Kidney epithelial cell (primary cell): ENCODE measurements around the gene GATA1. TPM values are rescaled to one million over a fixed set of nuclear protein-coding genes. Genes with fewer than 3 reads are reported as not detected.

Experiments
- DNase-seq: peaks from one replicate; pipeline ENCODE4 v3.0.0-alpha.2; 2010; ENCODE audit warnings: low read depth
- H3K27me3 ChIP-seq: 2 replicates; pipeline ENCODE4 v1.6.0; 2011; ENCODE audit warnings: low read length; ENCODE audit not compliant: control insufficient read depth, insufficient read depth
- H3K36me3 ChIP-seq: 2 replicates; pipeline ENCODE4 v1.5.1; 2011; ENCODE audit warnings: low read length; ENCODE audit not compliant: control insufficient read depth, insufficient read depth
- H3K4me3 ChIP-seq: 2 replicates; pipeline ENCODE4 v1.5.1; 2011; ENCODE audit warnings: low read depth, mild to moderate bottlenecking, control low read depth, low read length
- CTCF ChIP-seq: IDR thresholded peaks from 2 replicates; pipeline ENCODE4 v1.5.1; 2011; ENCODE audit warnings: mild to moderate bottlenecking, moderate library complexity, low read length, control low read depth, inconsistent platforms; ENCODE audit not compliant: insufficient read depth, poor library complexity, severe bottlenecking
- total RNA-seq: library from RNA; depleted of rRNA; stranded (reverse); fragments of >200 nt; gene quantifications from 2 replicates; pipeline ENCODE4 v1.2.3, GENCODE V29; 2015

GATA1 gene
- total RNA-seq, 1 donor from 2014 or later: not detected

GRCh38 chrX:48806081-48806480, 19.7 kb downstream of the GATA1 start:
- no peaks in the 10 kb centered on the region for H3K27me3 ChIP-seq
- no peak for DNase-seq
- TF ChIP-seq CTCF: no peak
- H3K4me3 ChIP-seq: no peak overlapping the region
- H3K36me3 ChIP-seq: no peaks in the 10 kb centered on the region

GRCh38 chrX:48813644-48814043, 27.3 kb downstream of the GATA1 start:
- no peak for TF ChIP-seq CTCF
- DNase-seq: no peak
- Histone ChIP-seq H3K27me3 (no peaks in the 10 kb centered on the region), H3K4me3 (no peak overlapping the region), H3K36me3 (no peaks in the 10 kb centered on the region)

- H3K36me3 ChIP-seq: no peaks in the 10 kb centered on the region
- H3K27me3 ChIP-seq: no peaks in the 10 kb centered on the region
- no peak overlapping the region for H3K4me3 ChIP-seq
- no peak for TF ChIP-seq CTCF
- no peak for DNase-seq
Measured at GRCh38 chrX:48814722-48815121, 28.3 kb downstream of the GATA1 start.

GRCh38 chrX:48815266-48815665, 28.9 kb downstream of the GATA1 start:
- no peak overlapping the region for H3K4me3 ChIP-seq
- H3K27me3 ChIP-seq: no peaks in the 10 kb centered on the region
- H3K36me3 ChIP-seq: no peaks in the 10 kb centered on the region
- DNase-seq: no peak
- no peak for TF ChIP-seq CTCF

GRCh38 chrX:48816014-48816810, 29.8 kb downstream of the GATA1 start:
- TF ChIP-seq CTCF: no peak
- no peaks in the 10 kb centered on the region for H3K27me3 ChIP-seq
- DNase-seq: no peak
- no peak overlapping the region for H3K4me3 ChIP-seq
- H3K36me3 ChIP-seq: no peaks in the 10 kb centered on the region

GRCh38 chrX:48818098-48818497, 31.7 kb downstream of the GATA1 start:
- Histone ChIP-seq H3K4me3 (no peak overlapping the region), H3K36me3 (no peaks in the 10 kb centered on the region), H3K27me3 (no peaks in the 10 kb centered on the region)
- TF ChIP-seq CTCF: no peak
- DNase-seq: no peak
